ENCODE measurements around the gene CPEB4. TPM values are rescaled to one million over a fixed set of nuclear protein-coding genes. Genes with fewer than 3 reads are reported as not detected.

The CPEB4 gene
- total and polyA plus RNA-seq, 2 of the 8 experiments (the other 6 are each of a cell fraction or from before 2014, with no cell fraction given), result 8.4 to 13.4 TPM

DNA sequence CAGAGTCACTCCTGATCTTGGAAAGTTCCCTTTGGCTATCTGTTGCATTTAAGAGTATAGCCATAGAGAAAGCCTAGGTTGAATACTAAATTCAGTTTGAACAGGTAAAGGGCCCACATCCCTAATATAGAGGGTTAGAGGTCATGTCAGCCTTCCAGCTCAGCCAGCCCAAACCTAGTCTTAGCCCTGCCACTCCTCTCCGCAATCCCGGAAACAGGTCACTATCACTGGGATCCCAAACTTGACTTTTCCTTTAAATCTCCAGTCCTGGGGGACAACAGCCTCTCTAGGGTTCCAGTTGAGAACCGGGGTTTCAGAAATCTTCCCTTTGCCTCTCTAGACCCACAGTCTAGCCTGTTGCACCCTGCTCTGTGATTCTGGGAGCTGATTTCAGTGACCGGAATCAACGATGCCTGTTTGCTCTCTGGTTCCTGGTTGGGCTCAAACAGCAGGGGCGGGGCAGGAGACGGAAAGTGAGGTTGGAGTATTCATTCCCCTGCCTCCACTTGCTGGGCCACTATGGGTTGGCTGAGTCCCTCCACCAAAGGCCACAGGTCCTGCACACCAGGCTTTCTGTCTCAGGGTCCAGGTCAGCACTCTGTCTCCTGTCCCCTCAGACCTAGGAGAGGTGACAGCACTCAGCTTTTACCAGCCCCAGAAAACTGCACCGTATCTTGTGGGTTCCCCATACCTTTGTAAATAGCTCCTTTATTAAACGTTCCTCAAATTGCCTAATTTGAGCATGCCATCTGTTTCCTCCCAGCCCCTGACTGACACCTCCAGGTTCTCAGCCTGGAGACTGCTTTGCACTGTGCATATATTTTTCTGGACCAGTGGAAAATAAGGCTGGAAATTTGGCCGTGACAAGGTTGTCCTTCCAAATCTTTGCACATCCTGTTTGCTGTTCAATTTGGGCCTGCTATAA is 23.8 kb upstream of the CPEB4 start:
- WGBS, 2 experiments (ENCODE audit: extremely low coverage in 1 of 2, insufficient coverage in 1 of 2, insufficient read length in 1 of 2, insufficient replicate concordance in 2 of 2, low coverage in 1 of 2, low lambda C conversion rate in 2 of 2, missing lambda C conversion rate in 1 of 2), result 84% methylated on average over 10 of the region's 10 CpGs; no CpG with 5 or more reads in 1 of the 2 experiments
- no peak overlapping the region for H4K91ac ChIP-seq (replicated peaks; ENCODE audit: insufficient read length, low read length)
- H3K14ac ChIP-seq (ENCODE audit: insufficient read length), result no peak overlapping the region
- CTCF ChIA-PET (ENCODE audit: partially characterized antibody), result interaction anchor here (0.6 to 1.7 kb wide), 6 partner anchors 10 to 246 kb away, joined by 3 to 5 read pairs (median 3); no protein-coding TSS in a partner anchor
- H3K36me3 ChIP-seq (ENCODE audit: control insufficient read depth in 2 of 4, insufficient read depth in 4 of 4, low read length in 3 of 4), result no peaks in the 10 kb centered on the region
- no peaks in the 10 kb centered on the region; a peak in 1 of 7 replicates for H3K4me1 ChIP-seq (replicated peaks in 1 of 4; ENCODE audit: control insufficient read depth in 3 of 4, insufficient read depth in 4 of 4, low read length in 3 of 4)
- no peak overlapping the region for H2AK5ac ChIP-seq (ENCODE audit: low read depth, low read length)
- H3K79me1 ChIP-seq (ENCODE audit: low read depth, low read length), result no peaks in the 10 kb centered on the region
- no peaks in the 10 kb centered on the region for H4K20me1 ChIP-seq (replicated peaks in 1 of 2; ENCODE audit: control insufficient read depth in 1 of 2, insufficient read depth in 2 of 2, low read length in 2 of 2)
- H3K27me3 ChIP-seq (replicated peaks in 1 of 4; ENCODE audit: control insufficient read depth in 3 of 4, extremely low read depth in 1 of 4, insufficient read depth in 3 of 4, low read length in 3 of 4), result no peaks in the 10 kb centered on the region
- no peak overlapping the region for H3K4me2 ChIP-seq (ENCODE audit: insufficient read depth in 1 of 2, low read depth in 2 of 2, low read length in 2 of 2)
- H3K18ac ChIP-seq (ENCODE audit: extremely low read depth, low read length), result no peak overlapping the region
- H2AFZ ChIP-seq (ENCODE audit: low read length), result peak overlapping the region; percentile 98
- no peak overlapping the region for H3K9ac ChIP-seq (replicated peaks in 1 of 4; ENCODE audit: extremely low read depth in 1 of 4, low read depth in 3 of 4, low read length in 3 of 4)
- POLR2A ChIA-PET (ENCODE audit: partially characterized antibody), result interaction anchor here (1.8 kb wide), 1 partner anchor 100 kb away, joined by 4 read pairs; no protein-coding TSS in a partner anchor
- H3K4ac ChIP-seq (replicated peaks; ENCODE audit: insufficient read length, low read depth, low read length), result no peak overlapping the region
- no peaks in the 10 kb centered on the region for H3K9me3 ChIP-seq (ENCODE audit: insufficient read depth in 2 of 2, low read depth in 1 of 2, low read length in 1 of 2)
- H3K4me3 ChIP-seq (ENCODE audit: extremely low read depth in 1 of 4, insufficient read depth in 2 of 4, low read depth in 3 of 4, low read length in 4 of 4), result no peak overlapping the region
- peak overlapping the region; percentile 68; the same call in 1 of the 2 replicates for H4K8ac ChIP-seq (ENCODE audit: extremely low read depth, insufficient read depth, low read length)
- no peak overlapping the region for H4K5ac ChIP-seq (ENCODE audit: insufficient read length, low read depth, low read length)
- H3K23me2 ChIP-seq (ENCODE audit: low read depth, low read length), result no peaks in the 10 kb centered on the region
- H3K23ac ChIP-seq (ENCODE audit: insufficient read length), result no peak overlapping the region
- no peak overlapping the region for H2BK20ac ChIP-seq (ENCODE audit: low read length)
- no peaks in the 10 kb centered on the region for H3K79me2 ChIP-seq (ENCODE audit: control insufficient read depth in 1 of 2, insufficient read depth in 2 of 2, low read length in 2 of 2)
- no peak overlapping the region for H3K27ac ChIP-seq (ENCODE audit: low read depth, low read length)
- no peak overlapping the region for H2BK15ac ChIP-seq (ENCODE audit: low read length)
- FAIRE-seq (no peak), DNase-seq (ENCODE audit: low read depth in 1 of 2, low spot score in 2 of 2) (no peak)
- no peak overlapping the region for H3K56ac ChIP-seq (replicated peaks; ENCODE audit: insufficient read length, low read depth, low read length)
- H2BK12ac ChIP-seq (ENCODE audit: low read depth, low read length), result no peak overlapping the region
- H2BK120ac ChIP-seq (replicated peaks; ENCODE audit: low read depth, low read length), result no peak overlapping the region
- no peak overlapping the region for H2BK5ac ChIP-seq (ENCODE audit: low read depth, low read length)
- no peak for TF ChIP-seq NRF1 (IDR thresholded peaks at IDR 0.05; ENCODE audit: low read depth, low read length)
- TF ChIP-seq SIX5 (IDR thresholded peaks at IDR 0.05; ENCODE audit: low read depth, low read length), result no peak
- TF ChIP-seq POLR2A (IDR thresholded peaks at IDR 0.05; ENCODE audit: control extremely low read depth in 1 of 2, low read depth in 2 of 2, low read length in 2 of 2), result no peak
- no peak for TF ChIP-seq CEBPB (IDR thresholded peaks at IDR 0.05; ENCODE audit: low read depth, low read length)
- no peak for TF ChIP-seq TAF7 (optimal IDR thresholded peaks at IDR 0.05; ENCODE audit: borderline replicate concordance, low read depth, low read length)

All from H1 (cell line).